Testis (tissue), 3 donors: ENCODE measurements around the gene GSTA4. TPM values are rescaled to one million over a fixed set of nuclear protein-coding genes. Genes with fewer than 3 reads are reported as not detected.

Source experiments
- DNase-seq: peaks from one replicate; pipeline ENCODE4 v3.0.0-alpha.2; 2019
- H3K27ac ChIP-seq, 2 donors: fragments of 200-600 bp; sonication (generic); one replicate each; pipeline ENCODE4 v1.5.1; 2019
- H3K27me3 ChIP-seq: fragments of 200-600 bp; sonication (generic); one replicate; pipeline ENCODE4 v1.5.1; 2019
- H3K36me3 ChIP-seq: fragments of 200-600 bp; sonication (generic); one replicate; pipeline ENCODE4 v1.5.1; 2017; ENCODE audit warnings: low read depth; ENCODE audit errors: missing control alignments
- H3K4me1 ChIP-seq: fragments of 200-600 bp; sonication (generic); one replicate; pipeline ENCODE4 v1.5.1; 2019
- H3K4me3 ChIP-seq, 2 donors: fragments of 200-600 bp; sonication (generic); one replicate each; pipeline ENCODE4 v1.5.1; 2017 to 2019
- H3K9me3 ChIP-seq: fragments of 200-600 bp; sonication (generic); one replicate; pipeline ENCODE4 v1.5.1; 2017
- CTCF ChIP-seq, 3 experiments: fragments of 450-650 bp in 2 of 3; fragments of 200-600 bp in 1 of 3; sonication (generic) in 1 of 3; IDR thresholded peaks; one replicate each; pipeline ENCODE4 v1.5.1; 2016 to 2019; ENCODE audit warnings: antibody characterized with exemption in 3 of 3, mild to moderate bottlenecking in 2 of 3, moderate library complexity in 1 of 3
- POLR2A ChIP-seq: fragments of 450-650 bp; IDR thresholded peaks from one replicate; pipeline ENCODE4 v1.6.1; 2017; ENCODE audit warnings: antibody characterized with exemption, mild to moderate bottlenecking, moderate library complexity
- WGBS, 2 donors: methylation state at CpG; one replicate each; pipeline ENCODE4 v1.1.5; 2018; 5-methylcytosine and 5-hydroxymethylcytosine counted together
- intact Hi-C: fragments of 100-400 bp; cut with DNase I; formaldehyde crosslinking; loops from one replicate; pipeline ENCODE4 v1.15.1; 2023; ENCODE audit warnings: low total_unique reads
- polyA plus RNA-seq: library from polyadenylated mRNA; stranded (reverse); fragments of 350-450 nt; fragmentation: Illumina TruSeq; extraction: RNeasy Lipid Tissue Mini Kit (QIAGEN cat#74804); gene quantifications from one replicate; pipeline ENCODE4 v1.2.3, GENCODE V29; 2014; ENCODE audit warnings: low read depth, low replicate concordance; ENCODE audit not compliant: insufficient read depth
- total RNA-seq, 2 donors: library from RNA; depleted of rRNA; stranded (reverse); fragments of >200 nt; gene quantifications; one replicate each; pipeline ENCODE4 v1.2.3, GENCODE V29; 2016

The GSTA4 gene
- total and polyA plus RNA-seq, 3 donors from 2014 or later: 63.1 to 91.5 (median 87.3) TPM

GRCh38 chr6:52994031-52994838 lies 849 bp downstream of the GSTA4 start:
- Histone ChIP-seq H3K9me3 (no peaks in the 10 kb centered on the region), H3K4me1 (peaks cover 19% of the 10 kb centered on the region), H3K4me3 (peak overlapping the region; percentile 82 to 95), H3K36me3 (no peaks in the 10 kb centered on the region), H3K27me3 (no peaks in the 10 kb centered on the region), H3K27ac (peak overlapping the region; percentile 97 to 98)
- peak; percentile 57 for DNase-seq
- TF ChIP-seq POLR2A (no peak), CTCF (IDR thresholded peaks at IDR 0.05) (no peak)
- intact Hi-C loops: no loop called here
- WGBS, 2 donors: 4 to 6% methylated on average over 32 of the region's 32 CpGs

- Histone ChIP-seq H3K36me3 (no peaks in the 10 kb centered on the region), H3K27ac (peak overlapping the region; percentile 97 to 98), H3K27me3 (no peaks in the 10 kb centered on the region), H3K4me1 (peaks cover 21% of the 10 kb centered on the region), H3K4me3 (peak overlapping the region; percentile 82 to 95), H3K9me3 (no peaks in the 10 kb centered on the region)
- DNase-seq: no peak
- no peak for TF ChIP-seq POLR2A
- TF ChIP-seq CTCF (IDR thresholded peaks at IDR 0.05): no peak
- WGBS, 2 donors: 44 to 54% methylated on average over 8 of the region's 8 CpGs
- intact Hi-C loops: no loop called here
These were observed 1.8 kb downstream of the GSTA4 start for GRCh38 chr6:52992980-52993920.

- WGBS, 2 donors: 79 to 93% methylated on average over 2 of the region's 2 CpGs
- DNase-seq: no peak
- no peaks in the 10 kb centered on the region for H3K36me3 ChIP-seq
- H3K27ac ChIP-seq: no peak overlapping the region
- no peaks in the 10 kb centered on the region for H3K27me3 ChIP-seq
- intact Hi-C loops: no loop called here
- no peak overlapping the region for H3K4me3 ChIP-seq
- H3K9me3 ChIP-seq: no peaks in the 10 kb centered on the region
- peaks cover 21% of the 10 kb centered on the region for H3K4me1 ChIP-seq
- TF ChIP-seq POLR2A: no peak
- no peak for TF ChIP-seq CTCF (IDR thresholded peaks at IDR 0.05)
These were observed 4.7 kb downstream of the GSTA4 start for GRCh38 chr6:52990342-52990741.

- WGBS, 2 donors: 91 to 93% methylated on average over 4 of the region's 4 CpGs
- H3K36me3 ChIP-seq: no peaks in the 10 kb centered on the region
- H3K4me3 ChIP-seq: no peak overlapping the region
- H3K9me3 ChIP-seq: no peaks in the 10 kb centered on the region
- no peaks in the 10 kb centered on the region for H3K27me3 ChIP-seq
- no peak for DNase-seq
- intact Hi-C loops: no loop called here
- peaks cover 8% of the 10 kb centered on the region for H3K4me1 ChIP-seq
- TF ChIP-seq POLR2A: no peak
- no peak overlapping the region for H3K27ac ChIP-seq
These were observed 9.9 kb downstream of the GSTA4 start for GRCh38 chr6:52985228-52985627.

- Histone ChIP-seq H3K9me3 (no peaks in the 10 kb centered on the region), H3K27me3 (no peaks in the 10 kb centered on the region), H3K36me3 (no peaks in the 10 kb centered on the region), H3K4me1 (peaks cover 2% of the 10 kb centered on the region), H3K27ac (no peak overlapping the region), H3K4me3 (no peak overlapping the region)
- TF ChIP-seq CTCF (IDR thresholded peaks at IDR 0.05) (no peak), POLR2A (no peak)
- intact Hi-C loops: no loop called here
- no peak for DNase-seq
- WGBS, 2 donors: 92 to 94% methylated on average over 3 of the region's 3 CpGs
These were observed 10.8 kb downstream of the GSTA4 start for GRCh38 chr6:52984247-52984646.
